Activated T-cell treated with anti-CD3 and anti-CD28 coated beads for 1 hour (primary cell): ENCODE data around the gene SCARB1.

ENCODE experiments used
- DNase-seq: peaks from one replicate; pipeline ENCODE4 v3.0.0-alpha.2; 2020; ENCODE audit warnings: low read depth

Gene SCARB1

GRCh38 chr12:124760560-124760959 is 103.1 kb downstream of the SCARB1 start:
- no peak for DNase-seq

GRCh38 chr12:124759841-124760503 is 103.7 kb downstream of the SCARB1 start:
- DNase-seq: no peak

DNA sequence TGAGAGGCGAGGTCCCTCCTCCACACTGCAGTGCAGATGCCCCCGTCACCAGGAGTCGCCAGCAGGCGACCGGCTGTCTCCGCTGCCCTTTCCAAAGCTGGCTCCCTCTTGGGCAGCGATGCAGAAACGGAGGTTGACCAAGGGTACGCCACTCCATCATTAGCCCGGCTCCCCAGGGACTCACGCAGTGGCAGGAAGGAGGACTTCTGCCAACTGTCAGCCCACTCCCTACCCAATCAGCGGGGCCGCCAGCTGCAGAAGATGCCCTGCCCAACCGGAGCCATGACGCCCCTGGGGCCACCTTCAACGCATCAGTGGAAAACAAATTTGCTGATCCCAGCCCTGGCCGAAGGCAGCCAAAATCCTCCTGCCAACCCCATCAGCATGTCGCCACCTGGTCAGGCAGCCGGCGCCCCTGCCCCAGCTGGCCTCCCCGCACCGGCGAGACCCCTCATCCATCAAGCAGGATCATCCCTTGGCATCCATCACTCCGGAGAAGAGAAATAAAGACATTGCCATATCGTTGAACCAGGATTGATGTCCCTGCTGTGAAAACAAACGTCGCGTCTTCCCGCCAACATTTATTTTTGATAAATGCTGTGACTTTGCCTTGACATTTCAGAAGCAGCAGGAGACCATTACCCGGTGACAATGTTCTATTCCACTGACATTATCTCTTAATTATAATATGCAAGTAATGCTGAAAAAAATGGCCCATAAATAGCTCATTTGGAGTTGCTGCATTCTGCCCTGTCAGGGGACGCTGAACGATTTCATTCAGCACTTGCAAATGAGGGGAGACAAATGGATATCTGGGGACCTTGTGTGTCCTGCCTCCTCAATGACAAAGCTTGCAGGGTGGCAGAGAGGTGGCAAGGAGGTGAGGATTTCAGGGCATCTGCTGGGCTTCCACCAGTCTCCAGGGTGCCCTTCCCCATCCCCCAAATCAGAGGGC is 105.1 kb downstream of the SCARB1 start:
- no peak for DNase-seq

DNA sequence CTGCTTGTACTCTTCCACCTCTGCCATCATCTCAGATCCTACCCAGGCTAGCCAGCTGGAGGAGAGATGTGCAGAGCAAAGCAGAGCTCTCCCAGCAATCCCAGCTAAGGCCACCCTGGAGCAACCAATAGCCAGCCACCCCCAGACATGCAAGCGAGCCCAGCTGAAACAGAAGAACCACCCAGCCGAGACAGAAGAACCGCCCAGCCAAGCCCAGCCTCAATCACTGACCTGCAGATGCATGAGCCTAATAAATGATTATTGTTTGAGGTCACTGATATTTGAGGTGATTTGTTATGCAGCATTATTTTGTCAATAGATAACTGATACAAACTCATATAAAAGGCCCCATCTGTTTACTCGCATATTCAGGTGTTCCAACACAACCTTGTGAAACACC is 106.3 kb downstream of the SCARB1 start:
- no peak for DNase-seq

DNA sequence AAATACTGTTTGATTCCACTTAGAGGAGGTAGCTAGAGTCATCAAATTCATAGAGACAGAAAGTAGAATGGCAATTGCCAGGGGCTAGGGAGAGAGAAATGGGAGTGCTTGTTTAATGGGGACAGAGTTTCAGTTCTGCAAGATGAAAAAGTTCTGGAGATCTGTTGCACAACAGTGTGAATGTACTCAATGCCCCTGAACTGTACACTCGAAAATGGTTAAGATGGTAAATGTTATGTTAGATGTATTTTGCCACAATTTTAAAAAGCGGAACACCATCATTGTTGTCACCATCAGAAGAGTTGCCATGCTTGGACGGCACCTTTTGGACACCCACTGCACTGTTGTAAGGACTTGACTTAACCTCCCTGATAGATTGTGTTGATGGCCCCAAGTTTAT is 106.9 kb downstream of the SCARB1 start:
- DNase-seq: no peak

DNA sequence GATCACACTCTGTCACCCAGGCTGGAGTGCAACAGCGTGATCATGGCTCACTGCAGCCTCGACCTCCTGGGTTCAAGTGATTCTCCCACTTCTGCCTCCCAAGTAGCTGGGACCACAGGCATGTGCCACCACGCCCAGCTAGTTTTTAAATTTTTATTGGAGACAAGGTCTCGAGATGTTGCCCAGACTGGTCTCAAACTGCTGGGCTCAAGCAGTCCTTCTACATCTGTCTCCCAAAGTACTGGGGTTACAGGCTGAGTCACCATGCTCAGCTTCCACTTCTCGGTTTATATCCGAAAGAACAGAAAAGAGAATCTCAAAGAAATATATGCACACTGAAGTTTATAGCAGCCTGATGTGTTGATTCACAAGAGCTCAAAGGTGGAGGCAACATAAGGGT is 107.5 kb downstream of the SCARB1 start:
- DNase-seq: no peak

DNA sequence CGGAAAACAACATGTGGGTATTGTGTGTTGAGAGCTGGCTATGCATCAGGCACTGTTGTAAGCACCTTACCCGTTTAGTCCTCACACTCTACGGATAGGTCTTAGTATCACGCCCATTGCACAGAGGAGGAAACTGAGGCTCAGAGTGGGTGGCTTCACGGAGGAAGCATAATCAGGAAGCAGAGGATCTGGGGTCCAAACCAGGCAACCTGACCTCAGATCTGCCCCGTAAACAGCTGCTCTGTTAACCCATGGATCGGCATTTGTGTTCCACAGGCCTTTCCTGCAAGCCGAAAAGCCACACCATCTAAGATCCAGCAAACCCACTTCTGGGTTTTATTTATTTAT is 107.9 kb downstream of the SCARB1 start:
- no peak for DNase-seq

GRCh38 chr12:124754949-124755800 is 108.5 kb downstream of the SCARB1 start:
- DNase-seq: no peak

DNA sequence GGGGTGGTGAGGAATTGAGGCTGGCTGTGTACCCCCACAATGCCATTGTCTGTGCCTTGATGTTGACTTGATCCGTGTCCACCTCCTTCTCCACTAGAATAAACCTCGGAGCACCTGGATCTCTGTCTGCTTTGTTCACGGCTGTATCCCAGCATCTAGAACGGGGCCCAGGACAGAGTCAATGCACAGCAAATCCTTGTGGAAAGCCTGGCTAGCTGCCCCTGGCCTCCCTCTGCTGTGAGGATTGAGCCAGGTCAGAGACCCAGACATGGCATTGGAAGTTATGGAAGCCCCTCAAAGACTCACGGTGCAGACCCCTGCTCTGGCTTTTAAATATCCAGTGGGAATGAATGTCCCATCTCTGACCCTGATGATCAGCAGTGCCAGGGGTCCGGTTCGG is 109.2 kb downstream of the SCARB1 start:
- no peak for DNase-seq

DNA sequence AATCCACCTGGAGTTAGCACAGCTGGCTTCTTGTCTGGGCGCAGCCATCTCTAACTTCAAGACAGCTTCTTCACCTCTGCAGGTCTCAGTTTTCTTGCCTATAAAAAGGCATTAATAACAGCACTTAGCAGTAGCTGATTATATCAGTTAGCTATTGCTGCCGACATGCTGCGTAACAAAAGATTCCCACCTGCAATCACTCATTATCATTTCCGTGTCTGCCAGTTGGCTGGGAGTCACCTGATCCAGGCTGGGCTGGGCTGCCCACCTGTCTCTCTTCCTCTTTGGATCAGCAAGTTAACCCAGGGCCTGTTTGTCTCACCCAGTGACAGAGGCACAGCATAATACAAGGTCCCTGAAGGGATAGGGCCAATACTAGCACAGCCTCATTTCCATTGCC is 109.7 kb downstream of the SCARB1 start:
- no peak for DNase-seq

GRCh38 chr12:124753228-124753591 is 110.5 kb downstream of the SCARB1 start:
- DNase-seq: no peak

DNA sequence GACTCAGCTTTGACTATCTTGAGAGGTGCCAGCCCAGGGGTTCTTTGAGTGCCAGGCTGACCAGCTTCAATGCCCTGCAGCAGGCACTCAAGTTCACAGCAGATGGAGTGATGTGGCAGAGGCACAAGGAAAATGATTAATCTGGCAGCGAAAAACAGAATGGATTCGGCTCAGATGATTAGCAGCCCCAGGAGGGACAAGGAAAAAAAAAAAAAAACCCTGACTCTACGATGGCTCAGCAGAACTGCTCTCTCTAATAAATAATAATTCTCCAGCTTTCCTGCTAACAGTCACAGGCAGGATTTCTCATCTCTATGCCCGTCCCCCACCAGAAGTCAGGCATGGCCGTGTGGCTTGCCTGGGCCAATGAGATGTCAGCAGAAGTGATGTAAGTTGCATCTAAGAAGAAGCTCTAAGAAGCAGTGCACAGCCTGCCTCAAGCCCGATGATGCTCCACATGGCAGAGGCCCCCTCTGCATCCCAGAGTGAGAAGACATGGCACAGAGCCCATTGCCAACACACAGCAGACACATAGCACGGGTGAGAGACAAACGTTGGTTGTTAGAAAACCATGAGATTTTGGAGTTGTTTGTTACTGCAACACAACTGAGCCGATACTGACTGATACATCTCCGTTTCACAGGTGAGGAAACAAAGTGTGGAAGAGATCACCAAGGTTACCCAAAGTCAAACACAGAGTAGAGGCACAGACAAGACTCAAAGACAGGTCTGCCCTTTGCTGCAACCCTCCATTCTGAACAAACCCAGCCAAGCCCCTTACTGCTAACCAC is 111.0 kb downstream of the SCARB1 start:
- no peak for DNase-seq

DNA sequence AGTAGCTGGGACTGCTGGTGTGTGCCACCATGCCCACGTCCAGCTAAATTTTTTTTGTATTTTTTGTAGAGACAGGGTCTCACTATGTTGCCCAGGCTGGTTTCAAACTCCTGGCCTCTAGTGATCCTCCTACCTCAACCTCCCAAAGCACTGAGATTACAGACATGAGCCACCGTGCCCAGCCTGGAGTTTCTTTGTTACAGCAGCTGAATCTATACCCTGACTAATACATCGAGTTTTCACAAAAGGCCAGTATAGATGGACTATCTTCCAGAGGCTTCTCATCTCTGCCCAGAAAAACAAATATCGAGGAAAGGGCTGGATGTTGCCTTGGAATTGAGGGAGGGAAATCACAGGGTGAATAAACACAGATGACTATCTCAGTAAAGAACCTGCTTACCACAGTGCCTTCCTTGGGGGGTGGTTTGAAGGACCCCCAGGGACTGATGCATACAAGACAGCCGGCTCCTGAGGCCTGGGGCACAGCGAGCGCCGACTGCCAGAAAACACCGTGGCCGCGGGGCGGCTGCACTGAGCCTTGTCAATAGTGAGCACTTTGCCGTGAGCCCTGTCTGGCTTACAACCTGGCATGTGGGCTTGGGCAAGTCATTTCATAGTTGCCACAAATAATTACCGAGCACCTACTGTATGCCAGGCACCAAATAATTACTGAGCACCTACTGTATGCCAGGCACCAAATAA is 111.9 kb downstream of the SCARB1 start:
- DNase-seq: no peak

- no peak for DNase-seq
These were observed 112.7 kb downstream of the SCARB1 start for GRCh38 chr12:124750787-124751471.

GRCh38 chr12:124750149-124750656 is 113.5 kb downstream of the SCARB1 start:
- no peak for DNase-seq

GRCh38 chr12:124749725-124750124 is 113.9 kb downstream of the SCARB1 start:
- no peak for DNase-seq

DNA sequence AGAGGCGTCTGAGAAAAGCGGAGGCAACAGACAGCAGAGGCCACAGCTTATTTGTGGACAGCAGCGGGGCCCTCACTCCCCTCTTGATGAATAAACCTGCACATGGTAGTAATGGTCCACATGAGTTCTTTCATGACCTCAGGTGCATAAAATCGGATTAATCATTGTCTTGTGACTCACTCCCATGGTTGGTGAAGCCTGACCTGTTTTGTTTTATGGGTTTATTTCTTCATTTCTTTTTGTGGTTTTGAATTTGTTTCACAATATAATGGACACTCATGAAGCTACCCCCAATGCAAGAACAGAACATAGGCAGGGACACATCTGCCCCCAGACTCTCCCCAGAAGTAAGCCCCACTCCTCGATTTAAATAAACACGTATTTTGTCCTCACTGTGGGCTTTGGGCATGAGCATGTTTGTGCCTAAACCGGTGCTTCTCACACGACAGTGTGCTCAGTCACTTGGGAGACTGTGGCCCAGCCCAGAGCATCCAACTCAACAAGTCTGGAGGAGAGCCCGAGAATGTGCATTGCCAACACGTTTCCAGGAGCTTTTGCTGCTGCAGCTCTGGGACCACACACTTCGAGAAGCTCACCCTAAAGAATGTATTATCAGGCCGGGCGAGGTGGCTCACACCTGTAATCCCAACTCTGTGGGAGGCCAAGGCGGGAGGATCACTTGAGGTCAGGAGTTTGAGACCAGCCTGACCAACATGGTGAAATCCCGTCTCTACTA is 116.1 kb downstream of the SCARB1 start:
- DNase-seq: no peak

GRCh38 chr12:124746649-124747425 is 116.8 kb downstream of the SCARB1 start:
- DNase-seq: no peak
